ELR (cell line): ENCODE results near the gene CDK5RAP3.
"Not testable (repeated sequence)": the region's sequence is repeated elsewhere in the genome, so short reads cannot be mapped to it uniquely, and the experiment has no call there.

Source experiments
- DNase-seq: peaks from one replicate; pipeline ENCODE4 v3.0.0-alpha.2; 2015; ENCODE audit warnings: low read depth

The CDK5RAP3 gene

DNA sequence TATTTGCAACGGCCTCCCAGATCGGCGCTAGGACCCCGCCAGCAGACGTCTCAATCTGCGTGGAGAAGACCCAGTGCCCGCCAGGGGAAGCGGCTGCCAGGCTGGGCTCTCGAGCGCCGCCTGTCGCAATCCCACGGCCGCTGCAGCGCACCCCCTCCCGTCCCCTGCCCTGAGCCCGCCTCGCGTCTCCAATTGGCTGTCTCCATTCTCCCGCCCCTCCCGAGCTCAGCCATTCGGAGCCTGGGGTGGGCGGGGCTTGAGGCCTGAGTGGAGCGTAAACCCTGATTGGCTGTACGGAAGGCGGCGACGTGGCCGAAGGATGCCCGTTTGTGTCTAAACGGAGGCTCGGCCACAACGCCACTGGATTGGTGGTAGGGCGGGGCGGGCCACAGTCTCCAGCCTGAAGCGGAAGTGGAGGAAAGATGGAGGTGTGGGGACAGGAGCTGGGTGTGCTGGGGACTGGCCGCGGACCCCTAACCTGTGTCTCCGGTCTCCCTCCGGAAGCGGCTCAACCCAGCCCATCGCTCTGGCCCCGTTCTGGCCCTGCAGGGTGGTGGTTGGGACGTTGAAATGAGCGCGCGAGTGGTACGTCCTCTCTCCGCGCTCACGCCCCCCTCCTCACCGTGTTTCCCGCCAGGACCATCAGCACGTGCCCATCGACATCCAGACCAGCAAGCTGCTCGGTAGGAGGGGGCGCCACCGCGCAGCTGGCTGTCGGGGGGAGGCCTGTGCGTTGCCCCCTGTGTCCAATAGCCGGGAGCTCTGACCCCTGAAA, at the start of gene CDK5RAP3:
CDK5RAP3 (plus strand) TSS at position 389 of the 775 bp plus-strand sequence; CDS start at position 423, 34 bp downstream.
- DNase-seq, result peak; percentile 100

DNA sequence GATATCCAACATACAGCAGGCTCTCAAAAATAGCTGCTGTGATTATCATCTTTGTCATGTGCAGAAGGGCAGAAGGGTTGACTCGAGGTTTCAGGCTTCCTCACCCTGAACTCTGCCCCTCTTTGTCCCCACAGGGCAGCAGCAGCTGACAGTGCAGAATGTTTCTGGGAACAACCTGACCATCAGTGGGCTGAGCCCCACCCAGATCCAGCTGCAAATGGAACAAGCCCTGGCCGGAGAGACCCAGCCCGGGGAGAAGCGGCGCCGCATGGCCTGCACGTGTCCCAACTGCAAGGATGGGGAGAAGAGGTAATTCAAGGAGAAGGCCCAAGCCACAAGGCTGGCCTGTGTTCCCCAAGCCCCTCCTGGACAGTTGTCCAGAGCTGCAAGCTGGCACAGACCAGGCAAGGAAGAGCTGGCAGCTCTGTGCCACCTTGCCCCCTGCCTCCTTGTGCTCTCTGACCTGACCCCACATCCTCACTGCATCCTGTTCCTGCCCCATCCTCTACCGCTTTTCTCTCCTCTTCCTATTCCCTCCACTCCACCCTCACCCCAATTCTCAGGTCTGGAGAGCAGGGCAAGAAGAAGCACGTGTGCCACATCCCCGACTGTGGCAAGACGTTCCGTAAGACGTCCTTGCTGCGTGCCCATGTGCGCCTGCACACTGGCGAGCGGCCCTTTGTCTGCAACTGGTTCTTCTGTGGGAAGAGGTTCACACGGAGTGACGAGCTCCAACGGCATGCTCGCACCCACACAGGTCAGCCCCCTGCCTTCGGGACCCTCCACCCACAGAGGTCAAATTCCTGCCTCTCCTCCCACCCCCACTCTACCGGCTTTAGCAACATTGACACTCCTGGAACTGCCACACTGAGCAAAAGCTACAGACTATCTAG, 45.9 kb upstream of the CDK5RAP3 start:
- no peak for DNase-seq

DNA sequence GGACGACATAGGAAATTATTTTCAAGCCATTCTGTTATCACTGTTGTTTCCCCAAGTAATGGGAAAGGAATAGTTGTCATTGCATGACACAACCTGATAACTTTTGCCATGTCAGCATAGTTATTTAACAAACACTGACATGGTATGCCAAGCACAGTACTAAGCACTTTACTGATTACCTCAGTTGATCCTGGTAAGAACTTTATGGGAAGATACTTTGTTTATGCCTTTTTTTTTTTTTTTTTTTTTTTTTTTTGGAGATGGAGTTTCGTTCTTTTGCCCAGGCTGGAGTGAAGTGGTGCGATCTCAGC, 45.3 kb upstream of the CDK5RAP3 start:
- no peak for DNase-seq

DNA sequence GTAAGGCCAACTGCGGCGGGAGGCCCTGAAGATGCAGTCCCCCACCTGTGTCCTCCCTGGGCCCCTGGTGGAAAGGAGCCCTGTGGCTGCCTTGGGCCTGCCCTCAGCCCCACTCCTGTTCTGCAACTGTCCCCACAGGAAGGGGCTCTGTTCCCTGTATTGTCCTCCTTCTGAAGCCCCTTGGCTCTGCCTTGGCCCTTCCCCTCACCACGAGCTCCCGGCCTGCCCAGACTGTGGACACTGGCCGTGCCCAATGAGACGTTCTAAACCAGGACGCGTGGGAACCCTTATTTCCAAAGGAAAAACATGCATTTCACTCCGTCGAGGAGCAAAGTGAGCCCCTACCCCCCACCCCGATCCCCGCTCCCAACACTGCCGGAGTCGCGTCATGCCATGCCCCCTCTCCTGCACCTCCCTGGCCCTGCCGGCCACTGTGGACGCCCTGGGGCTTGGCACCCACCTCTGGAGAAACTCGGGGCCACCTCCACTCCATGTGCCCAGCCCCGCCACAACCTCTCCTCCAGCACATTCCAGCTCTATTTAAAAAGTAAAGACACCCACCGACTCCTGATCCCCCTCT, 43.0 kb upstream of the CDK5RAP3 start:
- DNase-seq, result no peak

DNA sequence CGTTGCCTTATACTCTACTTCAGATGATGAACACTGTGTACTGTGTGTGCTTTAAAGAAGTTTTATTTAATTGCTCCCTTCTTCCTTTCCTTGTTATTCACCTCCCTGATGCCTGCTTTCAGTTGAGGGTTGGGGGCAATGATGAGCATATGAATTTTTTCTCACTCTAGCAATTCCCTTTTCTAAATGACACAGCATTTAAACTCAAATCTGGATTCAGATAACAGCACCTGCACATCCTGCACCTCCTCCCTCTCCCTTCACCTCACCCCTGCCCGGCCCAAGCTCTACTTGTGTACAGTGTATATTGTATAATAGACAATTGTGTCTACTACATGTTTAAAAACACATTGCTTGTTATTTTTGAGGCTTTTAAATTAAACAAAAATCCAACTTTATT, 42.5 kb upstream of the CDK5RAP3 start:
- no peak for DNase-seq

DNA sequence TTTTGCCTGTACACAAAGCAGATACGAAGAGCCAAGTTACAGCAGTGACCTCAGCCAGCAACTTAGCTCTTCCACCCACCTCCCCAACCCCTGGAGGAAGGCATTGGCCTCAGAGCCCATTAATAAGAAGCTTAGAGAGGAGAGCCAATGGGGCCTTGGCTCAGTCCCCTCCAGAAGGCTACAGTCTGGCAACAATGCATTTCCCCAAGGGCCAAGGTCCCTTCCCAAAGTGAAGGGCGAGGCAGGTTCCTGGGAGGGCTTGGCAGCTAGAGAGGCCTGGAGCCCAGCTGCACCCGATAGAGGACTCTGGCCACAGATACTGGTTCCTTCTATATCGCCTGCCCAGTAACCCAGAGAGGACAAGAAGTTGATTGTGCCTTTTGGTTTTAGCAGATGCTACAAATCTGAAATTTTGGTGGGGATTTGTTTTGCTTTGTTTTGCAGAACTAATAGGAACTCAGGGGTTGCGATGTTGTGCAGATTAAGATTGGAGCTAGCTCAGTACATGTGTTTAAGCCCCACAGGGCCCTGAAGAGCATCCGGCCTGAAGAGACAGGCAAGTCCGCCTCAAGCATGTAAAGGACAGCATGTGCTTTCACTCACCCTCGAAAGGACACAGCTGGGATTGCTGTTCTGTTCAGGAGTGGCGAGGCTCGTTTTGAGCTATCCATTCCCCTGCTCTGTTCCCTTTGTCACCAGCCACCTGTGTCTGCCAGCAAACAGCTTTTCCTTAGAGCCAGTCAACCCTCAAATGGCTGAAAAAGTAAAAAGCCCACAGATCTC, 41.5 kb upstream of the CDK5RAP3 start:
- DNase-seq, result no peak

- DNase-seq, result no peak
These were observed 39.1 kb upstream of the CDK5RAP3 start for GRCh38 chr17:47931848-47932247.

DNA sequence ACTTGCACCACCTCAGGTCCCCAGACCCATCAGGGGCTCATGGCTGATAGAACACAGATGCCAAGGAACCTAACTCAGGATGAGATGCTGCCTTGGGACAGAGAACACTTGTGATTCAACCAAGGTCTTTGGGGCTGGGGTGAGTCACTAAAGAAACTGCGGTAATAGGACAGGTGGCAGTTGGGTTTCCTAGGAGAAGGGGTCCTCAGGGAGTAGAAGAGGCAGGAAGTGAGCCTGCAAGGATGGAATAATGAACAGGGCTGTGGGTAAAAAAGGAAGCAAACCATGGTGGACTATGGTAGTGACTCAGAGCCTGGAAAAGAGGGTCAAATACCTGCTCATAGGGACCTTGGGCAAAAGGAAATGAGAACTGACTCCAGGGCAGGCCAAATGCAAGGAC, 36.1 kb upstream of the CDK5RAP3 start:
- peak; percentile 87 for DNase-seq

- DNase-seq, result not testable (repeated sequence)
These were observed 35.4 kb upstream of the CDK5RAP3 start for GRCh38 chr17:47935468-47935867.

- peak; percentile 95 for DNase-seq
These were observed 35.0 kb upstream of the CDK5RAP3 start for GRCh38 chr17:47935961-47936360.

DNA sequence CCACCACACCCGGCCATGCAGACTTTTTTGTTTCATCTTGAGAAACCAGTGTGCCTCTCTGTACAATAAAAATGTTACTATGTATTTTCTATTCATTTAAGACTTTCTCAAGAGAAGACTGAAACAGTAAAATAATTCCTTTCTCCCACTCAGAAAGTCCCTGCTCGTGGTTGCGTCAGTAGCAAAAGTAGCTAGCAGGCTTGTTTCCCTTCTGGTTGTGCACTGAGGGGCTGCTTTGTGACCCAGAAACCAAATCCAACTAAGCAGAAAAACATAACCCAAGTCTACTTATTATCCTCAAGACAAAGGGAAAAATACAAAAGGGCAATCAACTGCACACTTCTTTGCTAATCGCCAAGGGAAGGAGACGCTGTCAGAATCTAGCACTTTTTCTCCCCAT, 33.0 kb upstream of the CDK5RAP3 start:
- DNase-seq, result no peak

- peak; percentile 100 for DNase-seq
These were observed 29.4 kb upstream of the CDK5RAP3 start, which contains the start of gene PNPO for GRCh38 chr17:47941246-47942095. PNPO (plus strand) TSS chr17:47941571; CDS start chr17:47941676, 105 bp downstream.

DNA sequence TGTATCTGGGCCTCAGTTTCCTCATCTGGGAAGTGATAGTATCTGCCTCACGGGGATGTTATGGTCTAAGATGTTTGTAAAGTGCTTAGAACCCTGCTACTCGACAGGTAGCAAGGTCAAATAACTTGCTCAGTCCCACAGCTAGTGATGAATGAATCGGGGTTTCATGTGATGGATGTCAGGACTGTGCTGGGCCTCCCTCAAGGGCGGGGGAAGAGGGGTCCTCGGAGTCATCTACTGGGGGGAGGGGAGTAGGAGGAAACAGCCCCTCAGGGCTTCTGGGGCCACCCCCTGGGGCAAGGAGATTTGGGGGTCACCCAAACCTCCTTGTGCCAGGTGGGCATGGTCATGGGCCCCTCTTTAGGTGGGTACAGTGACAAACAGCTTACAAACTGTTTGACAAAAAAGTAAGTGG, 28.8 kb upstream of the CDK5RAP3 start:
- DNase-seq, result peak; percentile 19

DNA sequence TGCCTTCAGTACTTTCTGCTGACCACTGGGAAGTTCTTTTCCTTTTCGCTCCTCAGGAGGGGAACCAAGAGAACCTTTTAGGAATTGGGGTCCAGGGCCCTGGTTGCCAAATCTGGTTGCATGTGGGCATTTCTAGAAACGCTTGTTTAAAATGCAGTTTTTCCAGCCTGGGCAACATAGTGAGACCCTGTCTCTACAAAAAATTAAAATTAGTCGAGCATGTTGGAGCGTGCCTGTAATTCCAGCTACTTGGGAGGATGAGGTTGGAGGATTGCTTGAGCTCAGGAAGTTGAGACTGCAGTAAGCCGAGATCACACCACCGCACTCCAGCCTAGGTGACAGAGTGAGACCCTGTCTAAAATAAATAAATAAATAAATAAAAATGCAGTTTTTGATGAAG, 28.3 kb upstream of the CDK5RAP3 start:
- no peak for DNase-seq

DNA sequence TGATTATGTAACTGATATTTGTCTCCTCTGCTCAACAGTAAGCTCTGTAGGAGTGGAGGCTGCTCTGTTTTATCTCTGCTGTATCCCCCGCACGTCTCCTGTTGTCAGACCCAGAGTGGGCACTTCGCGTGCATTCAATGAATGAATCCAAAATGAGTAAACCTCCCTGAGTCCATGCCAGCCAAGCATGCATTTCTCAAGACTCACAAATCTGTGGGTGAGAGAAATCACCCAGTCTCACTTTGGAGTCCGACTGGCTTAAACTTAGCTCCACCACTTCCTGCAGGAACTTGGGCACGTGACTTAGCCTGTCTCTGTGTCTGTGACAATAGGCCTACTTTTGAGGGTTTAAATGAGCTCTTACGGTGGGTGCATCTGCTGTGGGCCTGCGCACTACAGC, 25.8 kb upstream of the CDK5RAP3 start:
- DNase-seq, result no peak

GRCh38 chr17:47945529-47946508, 25.1 kb upstream of the CDK5RAP3 start:
- no peak for DNase-seq

GRCh38 chr17:47946516-47946915, 24.4 kb upstream of the CDK5RAP3 start:
- no peak for DNase-seq

DNA sequence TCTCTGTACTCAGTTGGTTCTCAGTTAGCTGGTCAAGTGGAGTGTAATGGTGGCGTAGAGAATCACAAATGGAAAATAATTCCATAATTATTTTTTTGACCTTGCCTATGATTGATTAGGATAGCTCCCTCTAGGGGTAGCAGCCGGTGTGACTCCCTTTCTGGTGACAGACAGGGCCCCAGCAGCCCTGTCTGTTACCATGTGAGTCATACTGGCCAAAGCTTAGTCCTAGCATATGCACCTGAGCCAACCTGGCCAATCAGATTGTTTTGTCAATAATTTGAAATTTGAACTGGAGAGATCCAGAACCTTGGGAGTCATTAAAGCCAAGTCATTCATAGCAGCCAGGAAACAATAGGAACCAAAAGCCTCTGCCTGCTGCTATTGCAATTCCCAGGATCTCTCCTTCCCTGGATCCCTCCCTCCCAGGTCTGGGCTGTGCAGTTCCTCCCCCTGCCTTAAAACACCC, 23.9 kb upstream of the CDK5RAP3 start:
- DNase-seq, result peak; percentile 94

DNA sequence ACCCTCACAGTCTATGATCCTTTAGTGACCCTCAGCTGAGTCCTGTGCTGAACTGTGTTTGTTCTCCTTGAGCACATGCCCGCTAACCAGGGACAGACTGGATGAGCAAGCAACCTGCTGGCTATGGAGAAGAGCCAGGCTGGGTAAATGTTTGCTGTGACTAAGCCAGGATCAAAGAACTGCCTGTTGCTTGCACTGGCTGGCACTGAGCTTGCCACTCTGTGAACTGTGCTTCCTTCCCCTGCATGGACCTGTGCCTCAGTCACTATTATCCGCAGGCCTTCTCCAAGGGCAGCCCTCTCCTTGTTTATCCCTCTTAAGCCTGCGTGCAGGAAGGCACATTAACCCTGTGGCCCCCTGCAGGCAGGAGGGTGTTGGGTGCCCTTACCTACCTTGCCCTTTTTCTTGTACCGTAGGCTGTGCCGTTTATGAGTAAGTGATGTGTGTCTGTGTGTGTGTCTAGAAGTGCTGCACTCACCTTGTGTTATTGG, 22.2 kb upstream of the CDK5RAP3 start:
- DNase-seq, result peak; percentile 27
